ENCODE results near the gene MAPKBP1.

- no peak for TF ChIP-seq CTCF (IDR thresholded peaks at IDR 0.05)
- TF ChIP-seq POLR2A (IDR thresholded peaks at IDR 0.05), result no peak
- TF ChIP-seq POLR2AphosphoS5 (IDR thresholded peaks at IDR 0.05), result no peak
Measured at GRCh38 chr15:41870689-41871081, 96.4 kb downstream of the MAPKBP1 start.
